Stimulated activated CD4-positive, alpha-beta T cell treated with anti-CD3 and anti-CD28 coated beads, TNF-alpha, amount 100 ng/mL, for 24 hours (primary cell): ENCODE measurements around the gene HS6ST3.
"Not testable (repeated sequence)": the region's sequence is repeated elsewhere in the genome, so short reads cannot be mapped to it uniquely, and the experiment has no call there.

Experiments used
- DNase-seq, 3 experiments: peaks; one replicate each; pipeline ENCODE4 v3.0.0-alpha.2; 2020; ENCODE audit warnings: low read depth in 3 of 3

HS6ST3 gene

DNA sequence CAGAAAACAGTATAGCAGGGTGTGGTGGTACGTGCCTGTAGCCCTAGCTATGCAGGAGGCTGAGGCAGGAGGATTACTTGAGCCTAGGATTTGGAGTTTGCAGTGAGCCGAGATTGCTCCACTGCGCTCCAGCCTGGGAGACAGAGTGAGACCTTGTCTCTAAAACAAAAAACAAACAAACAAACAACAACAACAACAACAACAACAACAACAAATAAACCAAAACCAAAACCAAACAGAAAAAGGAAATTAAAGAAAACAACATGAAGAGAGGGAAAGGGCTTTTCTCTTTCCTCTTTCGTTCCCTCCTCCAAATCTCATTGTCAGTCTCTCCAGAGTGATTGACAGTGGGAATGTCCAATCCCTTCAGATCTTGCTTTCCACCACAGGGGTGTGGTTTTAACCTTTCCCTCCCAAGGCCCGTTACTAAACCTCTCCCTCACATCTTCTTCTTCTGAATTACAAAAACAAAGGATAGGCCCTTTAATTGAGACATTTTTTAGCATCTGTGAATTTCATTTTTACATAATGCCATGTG is 341.2 kb downstream of the HS6ST3 start:
- no peak for DNase-seq

DNA sequence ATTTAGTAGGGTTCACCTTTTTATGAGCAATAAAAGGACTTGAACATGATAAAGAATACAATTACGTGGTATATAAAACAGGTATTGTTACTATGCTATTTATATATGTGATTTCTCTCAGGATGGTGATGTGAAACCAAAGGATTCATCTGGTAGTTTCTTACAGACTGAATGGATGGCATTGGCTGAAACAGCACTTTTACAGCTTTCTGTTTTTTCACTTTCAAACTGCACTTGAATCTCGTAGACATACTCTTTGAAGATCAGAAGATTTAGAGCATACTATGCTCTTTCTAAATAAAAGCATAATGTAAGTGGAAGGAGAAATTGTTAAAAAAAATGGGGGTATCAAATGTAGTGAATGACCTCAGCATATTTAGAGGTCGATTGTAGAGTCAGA is 354.8 kb downstream of the HS6ST3 start:
- no peak for DNase-seq

DNA sequence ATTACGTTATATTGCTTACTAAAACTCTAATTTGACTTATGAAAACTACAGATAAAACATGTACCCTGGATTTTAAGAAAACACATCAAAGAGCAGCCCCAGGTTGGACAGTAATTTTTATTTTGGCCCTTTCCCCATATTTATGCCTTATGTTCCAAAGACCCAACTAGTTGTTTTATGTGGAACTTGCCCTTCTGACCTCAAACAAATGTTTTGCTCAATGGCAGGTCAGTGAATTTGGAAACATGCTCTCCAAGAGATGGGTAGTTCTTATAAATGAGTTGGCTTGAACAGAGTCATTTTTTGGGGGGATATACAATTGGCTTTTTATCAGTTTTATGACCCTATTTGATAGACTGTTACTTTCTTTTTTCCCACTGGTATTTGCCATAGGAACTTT is 360.0 kb downstream of the HS6ST3 start:
- no peak for DNase-seq

DNA sequence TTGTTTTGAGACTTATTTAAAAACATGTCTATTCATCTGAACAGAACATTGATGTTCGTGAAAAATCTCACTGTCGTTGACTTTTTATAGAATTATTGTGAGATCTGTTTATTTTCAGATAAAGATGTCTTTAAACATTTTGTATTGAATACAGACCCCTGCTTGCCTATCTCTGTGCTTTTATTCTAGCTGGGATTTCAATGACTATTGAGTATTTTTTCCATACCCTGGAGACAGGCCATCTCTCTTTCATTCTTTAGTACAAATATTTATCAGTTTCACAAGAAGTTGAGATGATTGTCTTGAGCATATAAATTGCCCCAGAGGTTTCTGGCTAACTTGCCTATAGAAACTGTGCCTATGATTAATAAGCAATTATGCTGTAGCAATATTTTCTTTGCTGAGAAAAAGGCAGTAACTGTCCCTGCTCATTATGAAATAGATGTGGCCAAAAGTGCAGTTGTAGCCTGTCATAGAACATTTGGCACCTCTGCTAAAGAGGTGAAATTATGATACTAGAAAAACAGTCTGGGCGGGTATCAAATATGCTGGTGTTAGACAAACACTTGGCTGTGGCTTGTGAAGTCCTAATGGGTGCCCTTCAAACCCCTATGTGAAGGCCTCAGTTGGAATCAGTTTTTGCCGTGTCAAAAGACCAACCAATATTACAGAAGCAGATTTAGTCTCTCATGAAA is 360.6 kb downstream of the HS6ST3 start:
- DNase-seq: no peak

DNA sequence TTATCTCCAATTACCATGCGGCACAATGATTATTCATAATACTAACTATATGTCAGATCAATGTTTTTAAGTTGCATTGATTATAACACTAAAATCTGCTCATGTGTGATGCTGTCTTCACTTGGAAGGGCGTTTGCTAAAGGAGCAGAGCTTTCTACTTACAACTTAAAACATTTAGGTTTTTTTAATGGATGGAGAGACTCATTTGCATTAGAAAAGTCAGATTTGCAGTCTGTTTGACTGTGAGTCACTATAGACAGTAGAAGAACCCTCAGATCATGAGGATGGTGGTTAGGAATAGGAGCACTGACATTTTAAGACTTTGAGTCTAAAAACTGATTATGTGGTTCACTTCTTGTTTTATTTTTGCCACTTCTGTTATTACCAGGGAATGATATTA is 364.6 kb downstream of the HS6ST3 start:
- DNase-seq: no peak

DNA sequence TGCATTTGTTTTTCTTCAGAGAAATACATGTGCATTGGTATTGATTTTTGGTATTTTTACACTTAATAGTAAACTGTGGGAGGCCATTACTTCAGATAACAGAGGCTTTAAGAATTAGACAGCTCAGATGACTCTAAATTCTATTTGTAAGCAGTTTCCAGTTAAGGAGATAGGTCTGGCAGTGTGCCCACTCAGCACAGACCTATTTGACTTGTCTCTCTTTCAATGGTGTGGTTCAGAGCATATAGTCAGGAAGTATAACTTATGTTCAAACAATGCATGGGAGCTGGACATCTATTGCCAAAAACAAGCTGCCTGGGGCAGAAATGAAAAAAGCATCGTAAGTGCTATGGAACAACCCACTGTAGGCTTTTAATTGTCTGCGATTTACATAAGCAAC is 370.7 kb downstream of the HS6ST3 start:
- DNase-seq: no peak

DNA sequence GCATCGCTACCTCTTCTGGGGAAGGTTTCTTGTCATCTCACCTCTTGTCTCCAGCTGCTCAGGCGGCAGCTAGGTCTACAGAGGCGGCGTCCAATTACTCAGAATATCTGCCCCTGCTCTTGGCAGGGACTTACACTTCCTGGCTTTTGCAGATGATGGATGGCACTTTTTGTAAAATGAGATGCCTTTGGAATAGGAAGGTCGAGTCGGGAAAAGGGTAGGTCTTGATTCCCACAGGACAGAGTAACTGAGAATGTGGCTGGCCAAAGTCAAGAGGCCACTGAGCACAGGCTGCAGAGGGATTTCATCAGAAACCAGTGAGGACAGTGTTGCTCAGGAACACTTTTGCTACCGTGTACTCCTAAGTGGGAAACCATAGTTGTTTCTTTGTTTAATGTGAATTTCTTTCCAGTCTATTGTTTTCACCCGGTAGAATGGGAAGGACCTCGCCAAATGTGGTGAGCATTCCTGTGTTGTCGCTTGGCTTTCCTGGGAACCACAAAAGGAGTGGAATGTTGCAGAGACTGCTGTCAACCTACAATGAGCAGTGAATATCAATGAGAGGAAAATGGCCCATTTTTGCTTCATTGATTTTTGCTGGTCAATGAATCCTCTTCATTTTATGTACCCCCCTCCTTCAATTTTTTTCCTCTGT is 383.7 kb downstream of the HS6ST3 start:
- DNase-seq: no peak

DNA sequence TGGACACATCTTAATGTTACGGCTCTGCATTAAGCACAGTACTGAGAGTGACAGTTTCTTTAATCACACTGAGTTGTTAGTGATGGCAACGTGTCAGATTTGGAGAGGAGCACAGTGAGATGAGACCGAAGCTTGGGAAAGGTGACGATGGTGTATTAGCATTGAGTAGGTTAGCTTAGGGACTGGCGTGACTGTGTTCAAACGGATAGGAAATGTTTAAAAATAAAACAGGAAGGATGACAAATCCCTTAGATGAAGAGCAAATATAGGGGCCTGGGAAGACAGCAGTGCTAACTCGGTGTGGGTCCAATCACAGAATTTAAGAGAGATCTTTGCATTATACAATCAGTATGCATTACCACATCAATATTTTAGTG is 384.3 kb downstream of the HS6ST3 start:
- DNase-seq: no peak

DNA sequence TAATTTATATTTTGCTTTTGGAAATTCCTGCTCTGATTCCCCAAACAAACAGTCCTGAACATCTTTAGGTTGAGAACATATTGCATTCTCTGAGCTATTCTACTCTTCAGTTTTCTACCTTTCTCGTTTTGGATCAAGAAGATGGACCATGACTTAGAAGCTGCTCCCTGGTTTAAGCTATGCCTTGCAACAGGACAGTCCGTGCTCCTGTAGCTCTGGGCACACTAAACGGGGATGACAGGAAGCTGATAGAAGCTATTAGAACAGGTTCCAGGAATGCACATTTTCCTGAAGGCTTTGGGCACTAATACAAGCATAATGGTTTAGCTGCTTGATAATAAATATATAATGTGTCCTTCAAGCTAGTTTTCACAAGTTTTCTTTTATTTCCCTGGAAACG is 385.2 kb downstream of the HS6ST3 start:
- DNase-seq: no peak

DNA sequence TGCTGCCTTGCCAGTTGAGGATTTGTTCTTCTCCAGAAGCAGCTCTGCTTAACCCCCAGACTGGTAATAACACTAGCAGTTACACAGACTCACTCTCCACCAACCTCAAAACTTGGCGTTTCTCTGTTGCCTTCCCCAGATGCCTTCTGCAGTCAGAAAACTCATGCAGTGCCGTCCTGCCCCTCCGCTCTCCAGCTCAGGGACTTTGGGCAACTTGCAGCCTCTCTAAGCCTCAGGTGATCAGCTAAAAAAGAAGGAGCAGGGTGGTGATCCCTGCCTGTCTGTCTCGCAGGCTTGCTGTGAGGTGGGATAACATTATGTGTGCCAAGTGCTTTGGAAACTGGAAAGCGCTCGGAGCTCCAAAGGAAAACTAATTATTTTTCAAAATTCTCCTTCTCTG is 391.6 kb downstream of the HS6ST3 start:
- DNase-seq: no peak

DNA sequence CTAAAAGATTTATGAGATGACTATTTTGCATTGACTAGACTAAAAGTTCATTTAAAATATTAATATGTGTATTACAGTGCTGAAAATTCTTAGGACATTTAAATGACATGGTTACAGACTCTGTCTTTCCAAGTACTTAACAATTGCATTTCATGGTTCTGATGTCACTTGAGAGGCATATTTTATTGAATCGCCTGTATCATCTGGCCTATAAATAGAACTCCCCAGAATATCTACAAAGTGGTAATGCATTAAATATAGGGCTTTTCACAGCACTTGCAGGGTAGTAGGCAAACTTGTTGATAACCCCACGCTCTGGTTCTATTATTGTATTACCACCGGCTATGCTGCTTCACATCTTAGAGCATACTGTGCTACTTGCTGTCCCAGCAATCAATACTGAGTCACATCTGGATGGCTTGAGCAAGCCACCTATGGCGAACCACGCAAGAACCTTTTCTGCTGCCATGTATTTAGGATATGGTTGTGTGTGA is 400.6 kb downstream of the HS6ST3 start:
- DNase-seq: no peak

DNA sequence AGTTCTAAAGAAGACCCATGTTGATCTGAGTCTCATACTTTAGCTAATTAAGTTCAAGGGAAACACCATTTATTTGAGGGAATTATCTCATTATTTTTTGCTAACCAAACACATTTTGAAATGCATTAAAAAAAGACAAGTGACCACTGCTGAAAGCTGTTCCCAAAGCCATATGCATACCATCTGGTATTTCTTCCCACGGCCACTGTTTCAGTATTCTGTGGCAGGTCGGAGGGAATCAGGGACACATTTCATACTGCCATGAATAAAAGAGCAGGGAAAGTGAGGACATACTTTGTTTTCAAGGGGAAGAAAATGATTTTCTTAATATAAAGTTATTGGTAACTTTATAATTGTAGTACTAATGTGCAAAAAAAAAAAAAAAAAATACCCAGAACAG is 401.2 kb downstream of the HS6ST3 start:
- DNase-seq: no peak

DNA sequence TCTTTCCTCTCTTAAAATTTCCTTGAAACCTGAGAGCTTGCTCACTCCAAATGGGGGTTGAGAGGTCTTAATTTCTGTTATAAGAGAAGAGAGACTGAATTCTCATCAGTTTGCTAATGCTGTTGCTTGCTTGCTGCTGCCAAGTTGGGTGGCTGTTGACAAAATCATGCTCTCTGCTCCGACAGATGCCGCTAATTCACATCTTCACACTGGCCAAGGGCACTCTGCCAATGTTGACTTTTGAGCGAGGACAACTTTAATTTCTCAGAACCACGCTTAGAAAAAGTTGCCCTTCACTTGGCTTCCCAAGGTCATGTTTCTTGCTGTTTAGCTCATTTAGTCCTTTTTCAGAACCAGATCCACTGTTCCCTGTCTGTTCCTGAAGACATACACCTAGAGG is 402.9 kb downstream of the HS6ST3 start:
- DNase-seq: no peak

DNA sequence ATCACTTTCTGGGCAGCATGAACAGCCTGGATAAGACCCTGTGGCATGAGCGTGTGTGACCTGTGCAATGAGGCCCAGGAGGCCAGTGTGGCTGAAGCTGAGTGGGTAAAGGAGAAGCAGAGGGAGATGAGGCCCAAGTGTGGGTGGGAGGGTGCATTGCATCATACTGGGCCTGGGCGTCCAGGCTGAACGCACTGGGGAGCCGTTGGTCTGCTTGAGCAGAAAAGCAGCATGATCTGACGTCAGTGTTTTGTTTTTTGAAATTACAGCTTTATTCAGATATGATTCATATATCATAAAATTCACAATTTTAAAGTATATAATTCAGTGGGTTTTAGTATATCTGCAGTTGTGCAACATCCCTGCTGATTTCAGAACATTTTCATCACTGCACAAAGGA is 409.7 kb downstream of the HS6ST3 start:
- no peak for DNase-seq

DNA sequence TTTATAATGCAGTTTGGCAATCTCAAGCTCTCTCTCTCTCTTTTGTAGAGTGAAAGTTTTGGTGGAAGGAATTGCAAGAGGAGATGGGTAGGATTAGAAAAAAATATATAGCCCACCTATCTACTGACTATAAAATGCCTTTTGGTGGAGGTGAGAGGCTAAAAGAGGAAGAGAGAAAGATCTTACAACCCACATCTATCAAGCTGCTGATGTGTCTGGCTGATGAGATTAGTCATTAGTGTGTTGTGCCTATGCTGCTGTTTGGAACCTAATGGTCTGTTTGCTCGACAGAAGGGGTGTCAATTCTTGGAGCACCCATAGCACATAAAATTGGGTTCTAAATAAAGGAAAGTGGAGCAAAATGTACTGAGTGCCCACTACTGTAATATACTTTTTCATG is 411.0 kb downstream of the HS6ST3 start:
- DNase-seq: no peak

DNA sequence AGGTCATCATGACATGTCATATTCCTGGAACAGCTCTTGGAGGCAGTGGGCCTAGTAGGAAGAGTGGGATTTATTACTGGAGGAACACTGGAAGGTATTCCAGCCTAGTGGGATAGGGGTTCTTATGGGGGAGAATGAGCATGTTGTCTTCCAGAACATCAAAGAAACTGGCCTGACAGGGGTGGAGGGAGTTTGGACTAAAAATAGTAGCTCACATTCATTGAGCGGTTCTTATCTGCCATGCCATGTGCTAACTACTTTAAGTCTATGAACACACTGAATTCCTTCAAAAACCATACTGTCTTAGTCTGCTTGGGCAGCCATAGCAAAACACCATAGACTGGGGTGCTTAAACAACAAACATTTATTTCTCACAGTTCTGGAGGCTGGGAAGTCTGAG is 413.6 kb downstream of the HS6ST3 start:
- no peak for DNase-seq

DNA sequence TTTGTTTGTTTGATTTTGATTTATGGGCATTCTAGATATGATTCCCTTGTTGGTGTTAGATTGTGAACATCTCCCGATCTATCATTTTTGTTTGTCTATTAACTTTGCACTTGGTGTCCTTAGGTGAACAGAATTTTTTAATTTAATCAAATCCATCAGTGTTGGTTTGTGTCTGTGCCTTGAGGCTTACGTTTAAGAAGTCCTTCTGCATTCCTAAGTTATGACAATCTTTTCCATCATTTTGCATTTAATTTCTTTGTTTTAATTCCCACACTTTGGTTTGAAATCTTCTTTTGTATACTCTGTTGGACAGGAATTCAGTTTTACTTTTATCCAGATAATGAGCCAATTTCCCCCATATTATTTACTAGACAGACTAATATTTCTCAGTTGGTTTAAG is 421.7 kb downstream of the HS6ST3 start:
- DNase-seq: no peak

DNA sequence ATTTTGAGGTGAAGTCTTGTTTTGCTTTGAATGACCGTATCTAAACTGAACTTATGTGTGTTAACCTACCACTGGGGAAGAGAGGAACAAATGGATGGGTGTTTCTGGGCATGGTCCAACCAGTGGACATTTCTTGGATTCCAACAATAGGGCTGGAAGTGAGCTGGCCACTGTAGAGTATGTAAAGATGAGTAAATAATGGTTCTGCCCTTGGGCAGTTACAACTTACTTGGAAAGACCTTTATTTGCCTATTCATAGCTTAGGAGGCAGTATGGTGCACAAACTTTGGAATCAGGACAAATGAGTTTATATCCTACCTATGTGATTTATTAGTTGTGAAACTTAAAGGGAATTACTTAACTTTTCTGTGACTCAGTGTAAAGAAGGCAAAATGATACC is 429.5 kb downstream of the HS6ST3 start:
- DNase-seq: no peak

DNA sequence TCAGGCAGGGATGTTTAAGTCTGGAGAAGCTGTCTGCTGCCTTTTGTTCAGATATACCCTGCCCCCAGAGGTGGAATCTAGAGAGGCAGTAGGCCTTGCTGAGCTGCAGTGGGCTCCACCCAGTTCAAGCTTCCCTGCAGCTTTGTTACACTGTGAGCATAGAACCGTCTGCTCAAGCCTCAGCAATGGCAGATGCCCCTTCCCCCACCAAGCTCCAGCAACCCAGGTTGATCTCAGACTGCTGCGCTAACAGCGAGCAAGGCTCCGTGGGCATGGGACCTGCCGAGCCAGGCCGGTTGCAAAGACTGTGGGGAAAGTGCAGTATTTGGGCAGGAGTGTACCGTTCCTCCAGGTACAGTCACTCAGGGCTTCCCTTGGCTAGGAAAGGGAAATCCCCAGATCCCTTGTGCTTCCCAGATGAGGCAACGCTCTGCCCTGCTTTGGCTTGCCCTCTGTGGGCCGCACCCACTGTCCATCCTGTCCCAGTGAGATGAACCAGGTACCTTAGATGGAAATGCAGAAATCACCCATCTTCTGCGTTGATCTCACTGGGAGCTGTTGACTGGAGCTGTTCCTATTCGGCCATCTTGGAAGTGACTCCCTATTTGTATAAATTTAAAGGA is 434.6 kb downstream of the HS6ST3 start:
- DNase-seq: not testable (repeated sequence)

DNA sequence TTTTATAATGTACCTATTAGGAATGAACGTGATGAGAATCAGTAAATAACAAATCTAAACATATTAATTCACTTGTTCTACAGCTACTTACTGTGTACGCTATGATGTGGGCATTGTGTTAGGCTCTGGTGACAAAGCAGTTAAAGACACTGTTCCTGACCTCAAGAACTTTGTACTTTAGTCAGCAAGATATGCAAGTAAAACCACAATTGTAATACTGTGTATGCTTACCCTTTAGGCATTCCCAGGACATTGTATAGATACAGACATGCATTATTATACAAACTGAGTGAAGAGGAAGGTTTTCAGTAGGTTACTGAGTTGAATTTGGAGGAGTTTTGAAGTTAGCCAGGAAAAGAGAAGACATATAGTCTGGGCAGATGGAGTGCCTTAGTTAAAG is 435.8 kb downstream of the HS6ST3 start:
- no peak for DNase-seq

DNA sequence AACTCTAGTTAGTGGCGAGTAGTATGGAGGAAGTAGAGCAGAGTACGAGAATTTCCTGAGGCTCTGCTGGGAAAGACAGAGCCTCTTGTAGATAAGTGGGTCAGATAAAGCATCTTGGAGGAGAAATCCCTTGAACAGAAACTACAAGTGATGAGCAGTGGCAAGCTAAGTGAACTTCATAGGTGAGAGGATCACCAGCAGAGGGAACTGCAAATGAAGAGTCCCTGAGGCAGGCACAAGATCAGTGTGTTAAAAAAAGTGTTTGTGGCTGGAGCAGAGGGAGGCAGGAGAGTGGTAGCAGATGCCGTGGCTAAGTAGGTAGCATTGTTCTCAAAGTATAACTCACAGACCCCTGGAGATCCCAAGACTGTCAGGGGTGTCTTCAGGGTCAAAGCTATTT is 437.6 kb downstream of the HS6ST3 start:
- DNase-seq: no peak

DNA sequence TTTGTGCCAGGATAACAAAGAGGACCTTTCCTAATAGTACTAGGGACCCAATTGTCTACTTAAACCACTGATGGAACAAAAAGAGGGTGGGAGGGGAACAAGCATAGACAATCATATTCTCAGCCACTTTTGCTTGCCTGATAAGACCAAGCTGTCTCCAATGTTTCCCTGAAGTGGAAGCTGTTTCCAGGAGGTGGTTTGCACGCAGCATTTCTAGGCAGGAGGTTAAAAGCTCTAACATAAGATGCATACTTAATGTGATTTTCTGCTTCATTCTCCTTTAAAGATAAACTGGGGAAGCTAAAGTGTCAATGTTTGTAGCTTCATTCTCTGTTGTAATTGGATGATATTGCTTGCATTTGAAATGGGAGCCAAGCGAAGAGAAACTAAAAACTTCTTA is 442.9 kb downstream of the HS6ST3 start:
- DNase-seq: no peak

DNA sequence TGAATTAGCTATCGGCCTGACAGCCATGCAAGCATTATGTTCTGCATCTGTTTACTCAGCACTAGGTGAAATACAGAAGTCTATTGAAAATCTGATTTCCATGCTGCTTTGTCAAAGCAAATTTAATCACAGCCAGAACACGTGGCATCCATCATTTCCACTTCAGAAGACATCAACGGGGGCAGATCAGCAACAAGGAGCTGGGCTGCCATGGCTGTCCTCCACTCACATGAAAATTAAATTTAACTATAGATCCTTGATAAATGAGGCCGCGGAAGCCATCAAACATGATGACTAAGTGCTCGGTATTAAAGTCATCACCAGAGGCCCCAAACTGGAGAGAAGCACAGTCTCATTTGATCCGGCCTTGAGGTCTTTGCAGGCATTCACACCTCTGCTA is 443.5 kb downstream of the HS6ST3 start:
- DNase-seq: no peak
